ENCODE measurements around the gene HEXD.

DNA sequence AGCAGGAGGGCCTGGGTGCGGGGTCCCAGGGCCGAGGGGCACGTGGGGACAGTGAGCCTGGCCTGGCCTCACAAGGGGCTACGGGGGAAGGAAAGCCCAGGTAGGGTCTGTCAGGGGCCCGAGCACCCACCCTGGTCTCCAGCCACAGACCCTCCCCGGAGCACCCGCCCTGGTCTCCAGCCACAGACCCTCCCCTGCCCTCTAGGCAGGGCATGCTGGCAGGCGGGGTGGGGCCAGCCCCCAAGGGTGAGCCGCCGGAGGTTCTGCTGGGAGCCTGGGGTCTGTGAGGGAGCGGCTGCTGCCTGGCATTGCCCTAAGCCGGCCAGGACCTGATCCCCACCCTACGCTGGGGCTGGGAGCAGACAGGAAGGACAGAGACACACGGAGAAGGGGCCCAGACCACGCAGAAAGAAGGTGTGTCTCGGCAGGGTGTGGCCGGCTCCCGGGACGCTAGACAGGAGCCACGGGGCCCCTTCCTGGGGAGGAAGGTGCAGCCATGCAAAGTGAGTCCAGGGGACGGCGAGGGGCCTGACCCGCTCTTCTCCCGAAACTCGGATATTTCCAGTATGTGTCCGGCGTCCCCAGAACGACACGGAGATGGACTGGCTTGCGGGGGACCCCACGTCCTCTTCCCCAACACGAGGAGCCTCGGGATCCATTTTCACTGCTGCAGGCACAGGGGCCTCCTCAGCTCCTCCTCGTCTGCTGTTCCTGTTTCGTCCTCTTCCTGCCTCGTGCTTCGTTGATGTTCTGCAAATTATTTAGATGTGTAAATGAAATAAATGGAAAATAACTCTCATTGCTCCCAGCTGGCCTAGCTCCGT, 31.1 kb upstream of the HEXD start:
- TF ChIP-seq ZNF274 (IDR thresholded peaks at IDR 0.05; ENCODE audit: low read depth, low read length) (no peak), SUZ12 (IDR thresholded peaks at IDR 0.05; ENCODE audit: extremely low read depth, insufficient read depth, insufficient read length) (no peak), YY1 (IDR thresholded peaks at IDR 0.05; ENCODE audit: insufficient read depth, insufficient read length) (no peak)

Measured in NT2/D1 (cell line).